ENCODE measurements around the gene DPF3.

GRCh38 chr14:72609205-72609916, 284.5 kb downstream of the DPF3 start:
- TF ChIP-seq CTCF (IDR thresholded peaks at IDR 0.05) (no peak), EP300 (IDR thresholded peaks at IDR 0.05) (no peak), POLR2AphosphoS5 (IDR thresholded peaks at IDR 0.05) (no peak), POLR2A (IDR thresholded peaks at IDR 0.05) (no peak)

All from suprapubic skin (tissue), 4 donors.